Stimulated activated naive CD8-positive, alpha-beta T cell treated with anti-CD3 and anti-CD28 coated beads, Interleukin-15, Interleukin-2, amounts not matched to agents 100 ng/mL and 50 ng/mL, for 24 hours (primary cell): ENCODE data around the gene MYL2.
"Not testable (repeated sequence)": the region's sequence is repeated elsewhere in the genome, so short reads cannot be mapped to it uniquely, and the experiment has no call there.

Experiments used
- H3K27ac Mint-ChIP-seq: one replicate; pipeline ENCODE4 v1.8.0; 2021; ENCODE audit warnings: mild to moderate bottlenecking, mixed read lengths
- H3K27me3 Mint-ChIP-seq: one replicate; pipeline ENCODE4 v1.8.0; 2021; ENCODE audit warnings: mixed read lengths
- H3K36me3 Mint-ChIP-seq: one replicate; pipeline ENCODE4 v1.8.0; 2021; ENCODE audit warnings: low read depth, mixed read lengths
- H3K4me1 Mint-ChIP-seq: one replicate; pipeline ENCODE4 v1.8.0; 2021; ENCODE audit warnings: low read depth, mixed read lengths
- H3K4me3 Mint-ChIP-seq: one replicate; pipeline ENCODE4 v1.8.0; 2021; ENCODE audit warnings: mild to moderate bottlenecking, mixed read lengths
- H3K9me3 Mint-ChIP-seq: one replicate; pipeline ENCODE4 v1.8.0; 2021; ENCODE audit warnings: mixed read lengths

Gene MYL2, protein sequence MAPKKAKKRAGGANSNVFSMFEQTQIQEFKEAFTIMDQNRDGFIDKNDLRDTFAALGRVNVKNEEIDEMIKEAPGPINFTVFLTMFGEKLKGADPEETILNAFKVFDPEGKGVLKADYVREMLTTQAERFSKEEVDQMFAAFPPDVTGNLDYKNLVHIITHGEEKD

DNA sequence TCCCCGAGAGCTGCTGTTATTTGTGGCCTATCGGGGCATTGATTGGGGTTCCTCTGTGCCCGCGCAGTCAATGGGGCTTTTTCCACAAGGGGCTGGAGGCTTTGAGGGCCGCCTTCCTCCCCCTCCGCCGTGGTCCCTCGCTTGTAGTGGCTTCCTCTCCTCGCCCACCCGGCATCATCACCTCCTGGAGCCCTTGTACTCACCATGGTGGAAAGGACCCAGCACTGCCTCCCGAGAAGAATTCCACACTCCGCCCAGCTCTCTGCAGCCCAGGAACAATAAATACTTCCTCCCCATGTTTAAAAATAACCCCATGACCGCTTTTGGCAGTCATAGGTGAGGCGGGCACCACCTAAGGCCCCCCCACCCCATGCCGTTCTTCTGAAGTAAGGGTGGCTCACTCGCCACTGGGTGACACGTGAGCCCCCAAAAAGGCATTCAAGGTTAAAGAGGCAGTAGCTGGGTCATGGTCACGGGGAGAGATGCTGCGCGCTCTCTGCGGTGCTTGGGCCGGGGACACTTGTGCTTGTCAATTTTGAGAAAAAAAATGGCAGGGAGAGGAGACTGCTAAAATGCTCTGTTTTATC is at the start of gene MYL2:
MYL2 (minus strand) TSS at position 256 of the 587 bp plus-strand sequence; CDS start at position 206, 50 bp downstream.
- Mint-ChIP-seq H3K4me1 (no peaks in the 10 kb centered on the region), H3K4me3 (no peak within 1 kb of the TSS), H3K27me3 (peaks cover 7% of the 10 kb centered on the region), H3K36me3 (no peaks in the 10 kb centered on the region), H3K9me3 (no peaks in the 10 kb centered on the region), H3K27ac (no peak within 1 kb of the TSS)

GRCh38 chr12:110966081-110966760 is 45.8 kb upstream of the MYL2 start:
- Mint-ChIP-seq H3K27ac (no peak overlapping the region), H3K27me3 (peaks cover 10% of the 10 kb centered on the region), H3K36me3 (no peaks in the 10 kb centered on the region), H3K4me3 (no peak overlapping the region), H3K9me3 (no peaks in the 10 kb centered on the region), H3K4me1 (no peaks in the 10 kb centered on the region)

- Mint-ChIP-seq H3K4me3 (no peak overlapping the region), H3K9me3 (no peaks in the 10 kb centered on the region), H3K27ac (no peak overlapping the region), H3K36me3 (no peaks in the 10 kb centered on the region), H3K4me1 (no peaks in the 10 kb centered on the region), H3K27me3 (peaks cover 10% of the 10 kb centered on the region)
Observed at GRCh38 chr12:110965574-110965973, 45.2 kb upstream of the MYL2 start.

DNA sequence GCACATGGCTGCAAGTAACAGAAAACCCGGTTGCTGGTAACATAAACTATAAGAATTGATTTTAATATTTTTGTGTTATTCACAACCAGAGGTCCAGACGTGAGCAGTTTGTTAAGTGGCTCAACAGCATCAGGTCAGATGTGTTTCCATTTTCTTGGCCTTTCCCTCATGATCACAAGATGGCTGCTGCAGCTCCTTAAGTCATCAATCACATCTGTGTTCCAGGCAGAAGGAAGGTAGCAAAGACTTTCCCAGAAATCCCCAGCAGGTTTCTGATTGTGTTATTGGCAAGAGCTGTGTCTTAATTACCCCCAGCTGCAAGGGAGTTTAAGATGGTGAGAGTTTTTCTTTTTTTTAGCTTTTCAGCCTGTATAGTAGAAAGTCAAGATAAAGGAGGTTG is 40.4 kb upstream of the MYL2 start:
- Mint-ChIP-seq H3K9me3 (no peaks in the 10 kb centered on the region), H3K36me3 (no peaks in the 10 kb centered on the region), H3K4me1 (no peaks in the 10 kb centered on the region), H3K27me3 (peaks cover 18% of the 10 kb centered on the region), H3K27ac (no peak overlapping the region), H3K4me3 (no peak overlapping the region)

DNA sequence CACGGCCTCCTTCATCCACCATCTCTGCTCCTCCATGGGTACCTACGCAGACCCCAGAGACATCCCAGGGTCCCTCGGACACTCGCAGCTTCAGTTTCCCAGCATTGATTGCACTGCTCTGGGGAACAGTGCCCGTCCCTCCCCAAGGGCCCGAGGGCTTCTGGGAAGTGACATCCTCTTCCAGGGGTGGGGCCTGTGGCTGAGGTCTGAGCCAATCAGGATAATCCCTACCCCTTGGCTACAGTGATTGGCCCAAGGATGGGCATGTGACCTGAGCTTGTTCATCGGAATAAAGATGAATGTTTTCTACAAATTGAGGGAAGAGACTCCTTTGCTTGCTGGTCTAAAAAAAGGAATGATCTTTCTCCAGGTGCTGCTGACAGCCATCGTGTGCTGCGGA is 37.3 kb upstream of the MYL2 start:
- no peak overlapping the region for H3K27ac Mint-ChIP-seq

DNA sequence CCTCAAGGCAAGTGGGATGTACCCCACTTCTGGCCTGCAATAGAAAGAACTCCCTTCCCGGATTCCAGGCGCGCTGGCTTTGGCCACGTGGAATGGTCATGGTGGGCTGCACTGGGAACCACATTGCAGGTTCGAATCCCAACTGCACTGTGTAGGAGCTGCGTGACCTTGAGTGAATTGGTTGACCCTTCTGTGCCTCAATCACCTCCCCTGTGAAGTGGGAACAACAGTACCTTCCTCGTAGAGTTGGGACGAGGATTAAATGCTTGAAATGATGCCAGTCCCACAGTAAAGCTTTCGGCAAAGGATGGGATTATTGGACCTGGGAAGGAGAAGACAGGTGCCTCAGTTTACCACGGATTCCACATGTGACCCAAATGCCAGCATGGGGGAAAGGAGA is 36.8 kb upstream of the MYL2 start:
- H3K4me1 Mint-ChIP-seq: no peaks in the 10 kb centered on the region
- H3K4me3 Mint-ChIP-seq: no peak overlapping the region
- no peaks in the 10 kb centered on the region for H3K9me3 Mint-ChIP-seq
- no peak overlapping the region for H3K27ac Mint-ChIP-seq
- H3K36me3 Mint-ChIP-seq: no peaks in the 10 kb centered on the region
- peaks cover 18% of the 10 kb centered on the region for H3K27me3 Mint-ChIP-seq

More for the DNA sequence above, 37.3 kb upstream of the MYL2 start:
- no peak overlapping the region for H3K4me3 Mint-ChIP-seq
- H3K9me3 Mint-ChIP-seq: no peaks in the 10 kb centered on the region
- H3K36me3 Mint-ChIP-seq: no peaks in the 10 kb centered on the region
- H3K27me3 Mint-ChIP-seq: peaks cover 21% of the 10 kb centered on the region
- H3K4me1 Mint-ChIP-seq: no peaks in the 10 kb centered on the region

DNA sequence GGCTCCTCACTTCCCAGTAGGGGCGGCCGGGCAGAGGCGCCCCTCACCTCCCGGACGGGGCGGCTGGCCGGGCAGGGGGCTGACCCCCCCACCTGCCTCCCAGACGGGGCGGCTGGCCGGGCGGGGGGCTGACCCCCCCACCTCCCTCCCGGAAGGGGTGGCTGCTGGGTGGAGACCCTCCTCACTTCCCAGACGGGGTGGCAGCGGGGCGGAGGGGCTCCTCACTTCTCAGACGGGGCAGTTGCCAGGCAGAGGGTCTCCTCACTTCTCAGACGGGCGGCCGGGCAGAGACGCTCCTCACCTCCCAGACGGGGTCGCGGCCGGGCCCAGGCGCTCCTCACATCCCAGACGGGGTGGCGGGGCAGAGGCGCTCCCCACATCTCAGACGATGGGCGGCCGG is 30.5 kb upstream of the MYL2 start:
- not testable (repeated sequence) for H3K27me3 Mint-ChIP-seq, H3K4me3 Mint-ChIP-seq, H3K36me3 Mint-ChIP-seq, H3K27ac Mint-ChIP-seq, H3K4me1 Mint-ChIP-seq, H3K9me3 Mint-ChIP-seq

GRCh38 chr12:110950466-110950865 is 30.1 kb upstream of the MYL2 start:
- not testable (repeated sequence) for H3K4me1 Mint-ChIP-seq, H3K27ac Mint-ChIP-seq, H3K4me3 Mint-ChIP-seq, H3K36me3 Mint-ChIP-seq, H3K27me3 Mint-ChIP-seq
- H3K9me3 Mint-ChIP-seq: peaks cover 10% of the 10 kb centered on the region

DNA sequence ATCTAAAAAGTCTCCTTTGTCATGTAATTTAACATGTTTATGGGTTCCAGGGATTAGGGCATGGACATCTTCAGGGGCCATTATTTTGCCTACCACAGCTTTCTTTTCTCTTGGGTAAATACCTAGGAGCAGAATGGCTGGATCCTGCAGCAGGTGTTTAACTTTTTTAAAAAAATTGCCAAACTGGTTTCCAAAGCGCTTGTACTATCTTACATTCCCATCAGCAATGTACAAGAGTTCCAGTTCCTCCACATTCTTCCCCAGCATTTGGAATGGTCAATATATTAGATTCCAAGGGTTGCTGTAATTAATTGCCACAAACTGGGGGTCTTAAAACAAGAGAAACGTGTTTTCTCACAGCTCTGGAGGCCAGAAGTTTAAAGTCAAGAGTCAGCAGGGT is 27.7 kb upstream of the MYL2 start:
- Mint-ChIP-seq H3K9me3 (peaks cover 11% of the 10 kb centered on the region), H3K27ac (no peak overlapping the region), H3K4me1 (no peaks in the 10 kb centered on the region), H3K27me3 (peaks cover 5% of the 10 kb centered on the region), H3K36me3 (no peaks in the 10 kb centered on the region), H3K4me3 (no peak overlapping the region)

GRCh38 chr12:110943373-110943772 is 23.0 kb upstream of the MYL2 start:
- H3K4me1 Mint-ChIP-seq: no peaks in the 10 kb centered on the region

GRCh38 chr12:110941391-110941790 is 21.0 kb upstream of the MYL2 start:
- peaks cover 13% of the 10 kb centered on the region for H3K27me3 Mint-ChIP-seq
- peaks cover 6% of the 10 kb centered on the region for H3K4me1 Mint-ChIP-seq
- H3K36me3 Mint-ChIP-seq: no peaks in the 10 kb centered on the region
- no peak overlapping the region for H3K27ac Mint-ChIP-seq
- H3K4me3 Mint-ChIP-seq: no peak overlapping the region
- H3K9me3 Mint-ChIP-seq: peaks cover 7% of the 10 kb centered on the region

More at GRCh38 chr12:110943373-110943772, 23.0 kb upstream of the MYL2 start:
- Mint-ChIP-seq H3K9me3 (peaks cover 11% of the 10 kb centered on the region), H3K36me3 (no peaks in the 10 kb centered on the region), H3K27me3 (peaks cover 4% of the 10 kb centered on the region), H3K4me3 (no peak overlapping the region), H3K27ac (no peak overlapping the region)

GRCh38 chr12:110940933-110941332 is 20.6 kb upstream of the MYL2 start:
- peaks cover 15% of the 10 kb centered on the region for H3K27me3 Mint-ChIP-seq
- peaks cover 6% of the 10 kb centered on the region for H3K4me1 Mint-ChIP-seq
- H3K36me3 Mint-ChIP-seq: no peaks in the 10 kb centered on the region

GRCh38 chr12:110940296-110940695 is 19.9 kb upstream of the MYL2 start:
- H3K4me3 Mint-ChIP-seq: no peak overlapping the region
- H3K27me3 Mint-ChIP-seq: peaks cover 19% of the 10 kb centered on the region
- no peaks in the 10 kb centered on the region for H3K9me3 Mint-ChIP-seq
- peaks cover 6% of the 10 kb centered on the region for H3K4me1 Mint-ChIP-seq
- no peak overlapping the region for H3K27ac Mint-ChIP-seq
- H3K36me3 Mint-ChIP-seq: no peaks in the 10 kb centered on the region

More at GRCh38 chr12:110940933-110941332, 20.6 kb upstream of the MYL2 start:
- Mint-ChIP-seq H3K4me3 (no peak overlapping the region), H3K27ac (no peak overlapping the region), H3K9me3 (peaks cover 6% of the 10 kb centered on the region)

- Mint-ChIP-seq H3K27me3 (peaks cover 20% of the 10 kb centered on the region), H3K4me3 (no peak overlapping the region), H3K4me1 (peaks cover 6% of the 10 kb centered on the region), H3K9me3 (no peaks in the 10 kb centered on the region), H3K36me3 (no peaks in the 10 kb centered on the region), H3K27ac (no peak overlapping the region)
Observed at GRCh38 chr12:110937104-110937641, 16.8 kb upstream of the MYL2 start.

DNA sequence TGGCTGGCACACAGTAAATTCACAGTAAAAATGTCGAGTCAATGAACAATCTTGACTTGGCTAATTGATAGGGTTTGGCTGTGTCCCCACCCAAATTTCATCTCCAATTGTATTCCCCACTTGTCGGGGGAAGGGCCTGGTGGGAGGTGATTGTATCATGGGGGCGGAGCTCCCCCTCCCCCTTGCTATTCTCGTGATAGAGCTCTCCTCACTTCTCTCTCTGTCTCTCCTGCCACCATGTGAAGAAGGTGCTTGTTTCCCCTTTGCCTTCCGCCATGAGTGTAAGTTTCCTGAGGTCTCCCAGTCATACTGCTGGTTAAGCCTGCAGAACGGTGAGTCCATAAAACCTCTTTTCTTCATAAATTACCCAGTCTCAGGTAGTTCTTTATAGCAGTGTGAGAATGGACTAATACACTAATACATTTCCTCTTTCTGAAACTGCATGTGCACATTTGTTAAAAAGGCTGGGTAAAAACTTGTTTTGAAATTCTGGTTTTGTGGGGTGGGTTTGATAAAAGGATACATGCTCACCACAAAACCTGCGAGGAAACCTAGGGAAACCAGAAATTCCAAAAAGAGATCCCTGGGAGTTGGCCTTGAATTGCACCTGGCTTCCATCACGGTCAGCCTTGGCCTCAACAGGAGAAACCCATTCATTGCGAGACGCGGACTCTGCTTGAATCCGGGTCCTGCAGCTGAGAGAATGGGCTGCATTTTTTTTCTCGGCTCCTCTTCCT is 16.2 kb upstream of the MYL2 start:
- no peaks in the 10 kb centered on the region for H3K9me3 Mint-ChIP-seq
- no peak overlapping the region for H3K27ac Mint-ChIP-seq
- no peaks in the 10 kb centered on the region for H3K36me3 Mint-ChIP-seq
- peaks cover 20% of the 10 kb centered on the region for H3K27me3 Mint-ChIP-seq
- peaks cover 6% of the 10 kb centered on the region for H3K4me1 Mint-ChIP-seq
- H3K4me3 Mint-ChIP-seq: no peak overlapping the region
